Heart left ventricle (tissue), 13 donors: ENCODE results near the gene NRARP.

Experiments used
- CTCF ChIP-seq, 12 donors: fragments of 200-600 bp; sonication (generic) in 4 of 12; IDR thresholded peaks; one replicate each; pipeline versions ENCODE4 v1.5.0 to v1.8.0; 2018 to 2022; ENCODE audit warnings: antibody characterized with exemption in 12 of 12, mild to moderate bottlenecking in 5 of 12
- POLR2A ChIP-seq, 2 donors: fragments of 450-650 bp; IDR thresholded peaks; one replicate each; pipeline ENCODE4 v1.6.1; 2017; ENCODE audit warnings: antibody characterized with exemption in 2 of 2, mild to moderate bottlenecking in 2 of 2, moderate library complexity in 2 of 2
- donor health status: ischemic (EF 13 %, LVEDD 7.1; RV severe dilation, severe dysfunction).
- donor health status: DM: no; HTN: yes; CAD: no.
- donor health status: DM: no; HTN: no; CAD: no.
- donor health status: ischemic (EF 25% LVEDD 6.9; RV normal size, moderate dysfunction).
- donor health status: ischemic (EF 25% LVEDD 5.7; RV mildly dilated, moderate dysfunction).
- donor health status: ischemic (EF 35%, LVEDD 5.7; RV mildly dilated, moderate dysfunction).
- donor health status: nonischemic (EF 11% LVEDD 7.7; RV severe dilation, severe dysfunction).
- donor health status: DM: yes; HTN: yes; CAD: no.
- donor health status: PGD.
- donor health status: ischemic (EF 29% LVEDD 5.4; RV normal size, mild dysfunction).
- donor health status: nonischemic (EF 23%, LVEDD 6.1; RV moderate dilation, normal function).

- no peak for TF ChIP-seq CTCF (IDR thresholded peaks at IDR 0.05)
- no peak for TF ChIP-seq POLR2A (IDR thresholded peaks at IDR 0.05)
Measured at GRCh38 chr9:137309368-137310188, 7.5 kb upstream of the NRARP start.
